HG02884 (cell line): ENCODE results near the gene LCN6.
A peak's percentile ranks its signal among the peaks of the same experiment; 100 is the strongest.

Experiments
- ATAC-seq: cut with Tn5 transposase; IDR thresholded peaks from one replicate; pipeline ENCODE4 v1.9.1; 2021; ENCODE audit warnings: mild to moderate bottlenecking, moderate library complexity; ENCODE audit not compliant: unreplicated experiment

The LCN6 gene

DNA sequence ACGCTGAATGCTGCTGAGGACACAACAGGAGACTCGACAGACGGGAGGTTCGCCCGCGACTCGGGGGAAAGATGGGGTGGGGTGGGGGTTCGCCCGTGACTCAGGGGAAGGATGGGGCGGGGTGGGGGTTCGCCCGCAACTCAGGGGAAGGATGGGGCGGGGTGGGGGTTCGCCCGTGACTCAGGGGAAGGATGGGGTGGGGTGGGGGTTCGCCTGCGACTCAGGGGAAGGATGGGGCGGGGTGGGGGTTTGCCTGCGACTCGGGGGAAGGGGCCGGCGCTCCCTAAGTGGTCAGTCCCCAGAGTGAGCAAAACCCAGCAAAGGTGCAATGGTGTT lies 2.2 kb downstream of the LCN6 start:
- no peak for ATAC-seq

DNA sequence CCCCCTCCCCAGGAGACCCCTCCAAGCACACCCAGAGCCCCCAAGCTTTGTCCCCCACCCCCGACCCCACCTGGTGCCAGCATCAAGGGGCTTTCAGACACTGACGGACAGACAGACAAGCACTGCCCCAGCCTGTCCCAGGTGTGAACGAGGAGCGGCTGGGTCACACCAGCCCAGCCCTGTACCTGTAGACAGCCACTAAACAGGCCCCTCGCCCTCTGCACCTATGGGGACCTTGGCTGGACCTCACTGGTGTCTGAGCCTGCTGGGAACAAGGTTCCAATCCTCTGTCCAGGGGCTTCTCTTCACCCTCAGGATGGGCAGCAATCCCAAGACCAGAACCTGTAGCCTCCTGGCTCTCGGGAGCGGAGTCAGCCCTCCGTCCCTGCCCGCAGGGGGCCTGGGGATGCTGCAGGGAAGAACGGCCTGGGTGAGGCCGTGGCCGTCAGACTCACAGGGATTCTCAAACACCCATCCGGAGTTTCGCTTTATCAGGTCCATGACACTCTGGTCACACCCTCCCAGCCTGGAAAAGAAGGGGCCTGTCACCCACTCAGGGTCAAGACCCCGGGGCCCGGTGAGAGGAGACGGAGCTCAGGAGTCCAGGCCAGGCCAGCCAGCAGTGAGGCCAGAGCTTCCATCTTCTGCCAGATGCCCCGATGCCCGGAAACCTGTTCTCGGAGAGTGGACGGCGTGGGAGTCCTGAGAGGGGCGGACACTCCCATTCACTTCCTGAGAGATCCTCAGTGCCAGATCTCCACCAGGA lies 2.8 kb downstream of the LCN6 start:
- ATAC-seq, result no peak

GRCh38 chr9:136744773-136745172 lies 3.6 kb downstream of the LCN6 start:
- no peak for ATAC-seq

DNA sequence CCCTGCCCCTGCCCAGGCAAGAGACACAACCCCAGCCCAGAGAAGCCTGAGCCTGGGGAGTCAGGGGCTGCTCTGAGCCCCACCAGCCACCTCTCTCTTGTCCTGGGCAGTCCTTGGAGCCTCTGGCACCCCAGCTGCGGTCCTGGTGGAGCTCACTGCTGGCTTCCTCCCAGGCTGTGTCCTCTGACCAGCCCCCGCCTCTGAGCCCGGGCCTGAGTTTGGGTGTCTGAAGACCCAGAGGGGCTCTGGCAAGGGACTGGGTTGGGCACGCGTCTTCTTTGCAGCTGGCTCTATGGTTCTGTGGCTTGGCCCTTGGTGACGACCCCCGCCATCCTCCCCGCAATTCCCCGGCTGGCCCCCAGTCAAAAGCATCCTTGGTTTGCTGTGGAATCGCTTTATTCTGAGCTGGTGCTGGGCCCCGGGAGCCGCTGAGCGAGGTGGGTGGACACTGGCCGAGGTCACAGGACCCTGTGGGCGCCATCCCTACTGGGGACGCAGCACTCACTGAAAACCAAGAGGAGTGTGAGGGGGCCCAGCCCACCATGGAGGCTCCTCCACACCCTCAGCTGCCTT lies 4.6 kb downstream of the LCN6 start:
- ATAC-seq, result no peak

DNA sequence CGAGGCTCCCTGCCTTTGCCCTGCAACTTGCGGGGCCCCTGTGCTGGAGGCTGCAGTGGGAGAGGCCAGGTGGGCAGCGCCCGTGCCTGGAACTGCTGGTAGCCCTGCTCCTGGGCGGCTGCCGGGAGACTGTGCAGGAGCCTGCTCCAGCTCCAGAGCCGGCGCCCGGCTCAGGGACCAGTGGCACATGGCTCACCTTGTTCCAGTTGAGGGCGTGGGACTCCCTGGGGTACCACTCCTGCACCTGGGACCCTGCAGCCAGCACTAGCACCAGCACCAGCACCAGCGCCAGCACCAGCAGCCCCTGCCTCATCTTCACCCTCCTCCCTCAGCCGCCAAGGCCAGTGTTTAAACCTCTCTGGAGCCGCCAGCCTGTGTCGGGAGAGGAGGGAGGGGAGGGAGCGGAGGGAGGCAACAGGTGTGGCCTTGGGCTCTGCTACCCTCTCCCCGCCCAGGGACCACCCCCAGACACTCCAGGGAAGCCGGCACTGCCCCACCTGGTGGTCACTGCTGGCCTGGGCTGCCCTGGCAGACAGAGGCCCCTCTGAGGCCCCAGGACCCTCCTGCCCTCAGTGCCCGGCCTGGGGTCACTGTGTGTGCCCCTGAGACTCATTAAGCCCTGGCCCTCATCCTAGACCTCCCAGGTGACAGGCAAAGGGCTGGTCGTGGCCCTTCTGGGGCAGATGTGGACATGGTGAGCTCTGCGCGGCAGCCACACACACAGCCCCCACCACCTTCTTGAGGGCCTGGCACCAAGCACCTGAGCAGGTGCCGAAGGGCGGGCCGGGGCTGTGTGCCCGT lies 5.5 kb downstream of the LCN6 start, which contains the start of gene LCN10:
Gene LCN10, minus strand, starts transcription at position 350 of the 801 bp plus-strand sequence. Its CDS starts 37 bp downstream, at position 313.
- ATAC-seq, result no peak

- ATAC-seq, result no peak
These were observed 6.3 kb downstream of the LCN6 start for GRCh38 chr9:136741883-136742571.

DNA sequence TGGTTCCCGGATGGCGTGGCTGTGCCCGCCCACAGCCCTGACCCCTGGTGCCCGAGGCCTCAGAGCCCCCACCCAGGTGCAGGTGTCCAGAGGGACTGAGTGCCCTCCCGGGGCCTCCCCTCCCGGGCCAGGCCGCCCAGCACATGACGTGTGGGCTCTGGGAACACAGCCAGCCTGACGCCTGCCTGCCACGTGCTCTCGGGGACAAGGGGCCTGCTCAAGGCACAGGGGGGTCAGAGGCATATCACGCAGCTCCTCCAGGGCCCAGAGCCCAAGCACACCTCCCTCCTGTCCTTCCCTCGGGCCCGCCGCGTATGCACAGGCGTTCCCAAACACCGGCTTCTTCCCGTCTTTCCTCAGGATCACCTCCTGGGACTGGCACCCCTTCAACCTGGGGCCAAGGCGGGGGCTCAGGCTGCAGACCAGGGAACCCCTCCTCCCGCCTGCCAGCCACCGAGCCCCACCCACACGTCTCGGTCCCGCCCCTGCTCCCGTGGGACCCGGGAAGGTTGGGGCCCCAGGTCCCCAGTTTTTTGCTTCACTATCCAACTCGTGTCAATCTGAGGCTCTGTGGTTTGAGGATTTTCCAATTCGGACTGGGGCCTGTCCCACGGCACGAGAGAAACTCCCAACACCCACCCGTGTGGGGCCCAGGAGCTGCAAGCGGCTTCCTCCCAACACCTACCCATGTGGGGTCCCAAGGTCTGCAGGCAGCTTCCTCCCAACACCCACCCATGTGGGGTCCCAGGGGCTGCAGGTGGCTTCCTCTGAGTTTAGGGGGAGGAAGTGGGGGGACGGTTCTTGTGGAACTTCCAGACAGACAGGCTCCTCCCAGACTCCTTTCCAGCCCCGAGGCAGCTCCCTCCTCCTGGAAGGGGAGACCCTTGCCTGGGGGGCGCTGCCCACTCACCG lies 7.1 kb downstream of the LCN6 start:
- no peak for ATAC-seq

GRCh38 chr9:136740491-136740890 lies 7.8 kb downstream of the LCN6 start:
- ATAC-seq, result no peak

GRCh38 chr9:136740069-136740468 lies 8.3 kb downstream of the LCN6 start:
- no peak for ATAC-seq

GRCh38 chr9:136739509-136739908 lies 8.8 kb downstream of the LCN6 start:
- ATAC-seq, result no peak

DNA sequence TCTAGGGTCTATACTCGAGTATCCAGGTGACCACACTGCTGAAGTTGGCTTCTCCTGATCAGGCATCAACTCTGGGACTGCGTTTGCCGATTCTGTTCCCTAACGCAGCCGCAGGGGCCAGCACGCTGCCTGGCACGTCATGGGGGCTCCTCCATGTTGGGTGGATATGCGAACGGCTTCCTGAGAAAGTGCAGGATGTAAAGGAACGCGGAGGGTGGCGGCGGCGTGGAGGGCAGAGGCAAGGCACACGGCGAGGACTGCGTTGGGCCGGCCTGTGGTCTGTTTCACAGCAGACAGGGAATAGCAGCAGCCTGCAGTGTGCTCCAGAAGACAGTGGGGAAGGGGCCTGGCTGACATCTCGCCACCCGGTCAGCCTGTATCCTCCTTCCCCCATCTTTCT lies 9.4 kb downstream of the LCN6 start:
- ATAC-seq, result no peak

GRCh38 chr9:136735812-136736480 lies 12.4 kb downstream of the LCN6 start:
- no peak for ATAC-seq

DNA sequence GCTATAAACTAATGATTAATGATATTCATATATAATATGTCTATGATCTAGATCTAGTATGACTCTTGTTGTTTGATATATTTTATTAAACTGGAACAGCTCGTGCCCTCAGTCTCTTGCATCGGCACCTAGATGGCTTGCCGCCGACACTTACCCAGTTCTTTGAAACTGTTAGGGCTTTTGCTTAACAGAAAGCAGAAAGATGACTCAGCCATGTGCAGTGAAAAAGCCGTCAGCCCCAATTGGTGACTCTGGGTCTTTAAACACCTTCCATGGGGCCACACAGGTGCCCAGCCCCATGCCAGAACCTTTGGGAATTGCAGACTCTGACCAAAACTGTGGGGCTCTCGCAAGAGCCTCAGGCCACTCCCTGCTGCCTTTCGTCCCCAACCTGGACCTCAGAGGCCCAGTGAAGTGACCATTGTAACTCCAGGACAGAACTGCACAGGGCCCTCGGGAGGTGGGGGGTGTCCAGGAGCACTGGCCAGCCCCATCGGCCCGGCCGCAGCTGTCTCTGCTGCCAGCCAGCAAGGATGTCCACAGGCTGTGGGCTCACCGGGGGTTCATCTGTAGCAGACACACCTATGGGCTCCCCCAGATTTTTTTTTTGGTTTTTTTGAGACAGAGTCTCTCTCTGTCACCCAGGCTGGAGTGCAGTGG lies 13.4 kb downstream of the LCN6 start:
- no peak for ATAC-seq

- no peak for ATAC-seq
These were observed 14.7 kb downstream of the LCN6 start for GRCh38 chr9:136733611-136734010.

GRCh38 chr9:136732444-136733178 lies 15.7 kb downstream of the LCN6 start:
- ATAC-seq, result no peak

DNA sequence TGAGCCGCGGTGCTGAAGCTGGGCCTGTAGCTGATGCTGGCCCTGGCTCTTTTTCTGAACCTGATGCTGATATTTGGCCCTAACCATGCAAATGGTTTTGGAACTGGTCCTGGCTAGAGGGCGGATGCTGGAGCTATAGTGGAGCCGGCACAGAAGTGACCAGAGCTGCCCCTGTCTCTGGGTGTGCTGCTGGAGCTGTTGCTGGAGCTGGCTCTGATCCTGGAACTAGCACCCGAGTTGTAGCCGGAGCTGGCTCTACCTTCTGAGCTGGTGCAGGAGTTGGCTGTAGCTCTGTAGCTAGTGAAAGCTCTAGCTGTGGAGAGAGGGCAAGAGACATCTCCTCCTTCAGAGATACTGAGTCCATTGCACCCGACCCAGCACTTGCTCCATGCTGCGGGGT lies 18.4 kb downstream of the LCN6 start:
- ATAC-seq, result no peak

DNA sequence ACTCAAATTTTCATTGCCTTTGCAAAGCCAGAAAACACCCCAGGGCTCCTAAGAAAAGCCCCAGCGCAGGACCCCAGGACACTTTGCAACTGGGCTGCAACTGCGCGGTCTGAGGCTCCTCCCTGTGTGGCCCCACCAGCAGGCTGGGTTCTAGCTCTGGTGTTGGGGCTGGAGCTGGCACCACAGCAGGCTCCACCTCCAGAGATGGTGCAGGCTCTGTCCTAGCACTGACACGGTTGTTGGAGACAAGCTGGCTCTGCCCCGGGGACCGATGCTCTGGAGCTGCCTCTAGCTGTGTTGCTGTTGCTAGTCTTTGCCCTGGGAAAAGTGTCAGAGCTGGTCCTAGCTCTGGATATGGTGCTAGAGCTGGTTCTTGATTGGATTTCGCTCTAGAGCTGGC lies 19.2 kb downstream of the LCN6 start:
- no peak for ATAC-seq

DNA sequence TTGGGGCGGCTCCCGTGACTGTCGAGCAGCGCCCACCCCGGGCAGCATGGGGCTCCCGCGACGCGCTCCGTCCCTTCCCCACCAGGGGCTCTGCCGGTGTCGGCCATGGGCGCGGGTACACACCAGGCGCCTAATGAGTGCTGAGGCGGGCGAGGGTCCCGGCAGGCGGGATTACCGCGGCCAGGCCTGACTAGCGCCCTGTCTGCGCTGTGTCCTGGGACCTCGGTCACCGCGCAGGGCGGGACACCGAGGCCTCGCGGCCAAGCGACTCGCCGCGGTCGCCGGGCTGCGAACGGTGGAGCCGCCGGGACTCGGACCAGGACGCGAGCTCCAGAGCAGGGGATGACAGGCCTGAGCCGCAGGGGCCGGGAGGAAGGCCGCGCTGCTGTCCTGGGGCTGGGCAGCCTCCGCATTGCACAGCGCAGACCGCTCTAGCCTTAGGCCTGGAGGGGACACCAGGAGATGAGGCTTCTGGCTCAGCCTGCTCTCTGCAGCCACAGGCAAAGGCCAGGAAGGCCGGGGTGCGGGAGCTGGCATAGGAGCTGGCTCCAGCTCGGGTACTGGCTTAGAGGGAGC lies 19.7 kb downstream of the LCN6 start:
- ATAC-seq, result peak; percentile 16
